Suprapubic skin (tissue), 4 donors: ENCODE data around the gene TMEM242.

Experiments
- POLR2A ChIP-seq, 2 donors: fragments of 450-650 bp; IDR thresholded peaks; one replicate each; pipeline ENCODE4 v1.6.1; 2017; ENCODE audit warnings: antibody characterized with exemption in 2 of 2, mild to moderate bottlenecking in 2 of 2, moderate library complexity in 2 of 2
- POLR2AphosphoS5 ChIP-seq, 3 donors: sonication (generic); formaldehyde crosslinking; IDR thresholded peaks; one replicate each; pipeline ENCODE4 v1.6.1; 2017; ENCODE audit warnings: antibody characterized with exemption in 3 of 3

- TF ChIP-seq POLR2A (IDR thresholded peaks at IDR 0.05) (no peak), POLR2AphosphoS5 (IDR thresholded peaks at IDR 0.05) (no peak)
Observed at GRCh38 chr6:157287923-157288322, 35.4 kb downstream of the TMEM242 start.
